Endothelial cell of umbilical vein (primary cell): ENCODE data around the gene MAPKAP1. TPM values are rescaled to one million over a fixed set of nuclear protein-coding genes. Genes with fewer than 3 reads are reported as not detected.

Experiments used
- BruUV-seq: library from RNA; stranded (reverse); fragments of 400-500 nt; replicated peaks from 2 replicates; lab custom pipeline; 2021; lab: Mats Ljungman, UMichigan
- CTCF ChIA-PET: fragments of 300-600, 350-600 bp; sonication (Branson Sonifier 250); formaldehyde crosslinking; loops from one replicate; lab custom pipeline; 2021; ENCODE audit warnings: antibody characterized with exemption, inconsistent platforms; lab: Charles Lee
- POLR2A ChIA-PET: fragments of 300-600, 350-600 bp; sonication (Branson Sonifier 250); formaldehyde crosslinking; loops from one replicate; lab custom pipeline; 2021; ENCODE audit warnings: antibody characterized with exemption, inconsistent platforms; lab: Charles Lee
- DNase-seq: peaks from one replicate; pipeline ENCODE4 v3.0.0-alpha.2; 2011; ENCODE audit warnings: low read depth, low spot score
- FAIRE-seq: peaks from 2 replicates; lab custom pipeline; 2011; peaks lifted over from hg19 to GRCh38; lab: Jason Lieb, UNC
- H2AFZ ChIP-seq: 2 replicates; pipeline ENCODE4 v1.6.0; 2012; ENCODE audit warnings: low read depth, low read length, control low read depth, inconsistent platforms
- H3K27ac ChIP-seq: 2 replicates; pipeline ENCODE4 v1.5.1; 2011; ENCODE audit warnings: low read depth, mild to moderate bottlenecking, control low read depth, low read length, moderate library complexity; ENCODE audit not compliant: insufficient read depth
- H3K27me3 ChIP-seq, 2 experiments: 2 replicates each; pipeline versions ENCODE4 v1.6.0 to v1.6.1; 2011; ENCODE audit warnings: low read length in 2 of 2, mixed read lengths in 1 of 2; ENCODE audit not compliant: control insufficient read depth in 2 of 2, insufficient read depth in 2 of 2
- H3K36me3 ChIP-seq, 2 experiments: 2 replicates in 1 of 2; 3 replicates in 1 of 2; pipeline ENCODE4 v1.5.1; 2011; ENCODE audit warnings: low read length in 2 of 2, mild to moderate bottlenecking in 1 of 2, moderate library complexity in 1 of 2; ENCODE audit not compliant: control insufficient read depth in 2 of 2, insufficient read depth in 2 of 2; ENCODE audit errors: extremely low read depth in 1 of 2
- H3K4me1 ChIP-seq: 3 replicates; pipeline ENCODE4 v1.5.1; 2011; ENCODE audit warnings: mild to moderate bottlenecking, low read length; ENCODE audit not compliant: control insufficient read depth, insufficient read depth; ENCODE audit errors: extremely low read depth
- H3K4me2 ChIP-seq: 2 replicates; pipeline ENCODE4 v1.6.1; 2011; ENCODE audit warnings: low read length, control low read depth, mixed read lengths; ENCODE audit not compliant: insufficient read depth
- H3K4me3 ChIP-seq, 3 experiments: fragments of 200-600 bp in 1 of 3; sonication (generic), shearing (Covaris generic) in 1 of 3; replicated peaks in 1 of 3; 2 replicates each; pipeline ENCODE4 v1.5.1; 2011 to 2016; ENCODE audit warnings: control low read depth in 3 of 3, low read length in 3 of 3, mild to moderate bottlenecking in 2 of 3, inconsistent platforms in 1 of 3, low read depth in 1 of 3, moderate library complexity in 1 of 3; ENCODE audit not compliant: insufficient read depth in 1 of 3
- H3K79me2 ChIP-seq: 2 replicates; pipeline ENCODE4 v1.6.0; 2012; ENCODE audit warnings: low read length, inconsistent platforms; ENCODE audit not compliant: control insufficient read depth, insufficient read depth
- H3K9ac ChIP-seq: replicated peaks from 2 replicates; pipeline ENCODE3; 2011; ENCODE audit warnings: low read length, control low read depth; ENCODE audit not compliant: insufficient read depth; ENCODE audit errors: extremely low read depth
- H3K9me1 ChIP-seq: replicated peaks from 3 replicates; pipeline ENCODE4 v1.6.0; 2011; ENCODE audit warnings: mild to moderate bottlenecking, low read length; ENCODE audit not compliant: control insufficient read depth, insufficient read depth; ENCODE audit errors: extremely low read depth
- H3K9me3 ChIP-seq: replicated peaks from 2 replicates; pipeline ENCODE4 v1.5.1; 2012; ENCODE audit warnings: low read length, inconsistent platforms; ENCODE audit not compliant: control insufficient read depth, insufficient read depth
- H4K20me1 ChIP-seq: replicated peaks from 2 replicates; pipeline ENCODE3; 2011; ENCODE audit warnings: mild to moderate bottlenecking, low read length; ENCODE audit not compliant: control insufficient read depth, insufficient read depth; ENCODE audit errors: extremely low read depth
- CTCF ChIP-seq, 2 donors: IDR thresholded peaks; 1 replicate in 1 of 2; 2 replicates in 1 of 2; pipeline ENCODE4 v1.5.1; 2011; ENCODE audit warnings: low read length in 2 of 2, mild to moderate bottlenecking in 2 of 2, moderate library complexity in 2 of 2, control low read depth in 1 of 2, inconsistent platforms in 1 of 2, low read depth in 1 of 2; ENCODE audit not compliant: insufficient read depth in 1 of 2; ENCODE audit errors: extremely low read depth in 1 of 2
- EZH2 ChIP-seq: IDR thresholded peaks from 2 replicates; pipeline ENCODE4 v1.6.1; 2012; ENCODE audit warnings: borderline replicate concordance, low read depth, mild to moderate bottlenecking, moderate library complexity, low read length, inconsistent platforms; ENCODE audit not compliant: severe bottlenecking
- FOS ChIP-seq: IDR thresholded peaks from 2 replicates; pipeline ENCODE4 v1.6.1; 2011; ENCODE audit warnings: mild to moderate bottlenecking, low read length, moderate library complexity, borderline replicate concordance; ENCODE audit not compliant: insufficient read depth
- GATA2 ChIP-seq: IDR thresholded peaks from 2 replicates; pipeline ENCODE4 v1.7.0; 2011; ENCODE audit warnings: low read depth, mild to moderate bottlenecking, moderate library complexity, mixed read lengths, low read length; ENCODE audit not compliant: insufficient read length, insufficient read depth
- JUN ChIP-seq: IDR thresholded peaks from 2 replicates; pipeline ENCODE4 v1.6.1; 2011; ENCODE audit warnings: borderline replicate concordance, low read depth; ENCODE audit not compliant: insufficient read length, insufficient read depth
- MAX ChIP-seq: IDR thresholded peaks from 2 replicates; pipeline ENCODE4 v1.6.1; 2011; ENCODE audit not compliant: insufficient read depth, insufficient read length
- MYC ChIP-seq: IDR thresholded peaks from one replicate; pipeline ENCODE4 v1.6.1; 2011; ENCODE audit warnings: mild to moderate bottlenecking, low read depth, low read length
- POLR2A ChIP-seq: IDR thresholded peaks from 2 replicates; pipeline ENCODE4 v1.6.1; 2012; ENCODE audit warnings: low read depth, mild to moderate bottlenecking, control low read depth, low read length
- POLR2AphosphoS5 ChIP-seq: IDR thresholded peaks from 2 replicates; pipeline ENCODE4 v1.6.1; 2012; ENCODE audit warnings: low read depth, mild to moderate bottlenecking, control low read depth, low read length, moderate library complexity; ENCODE audit not compliant: insufficient read depth
- dilution Hi-C: fragments of 300-500 bp; cut with MboI; formaldehyde crosslinking; loops from one replicate; pipeline ENCODE4 v1.15.0; 2019; ENCODE audit warnings: low sequenced_read_pairs; ENCODE audit not compliant: extremely low pct_ligation_motif_present
- intact Hi-C: fragments of 100-400 bp; cut with micrococcal nuclease; formaldehyde crosslinking; loops from one replicate; pipeline ENCODE4 v1.10.0; 2022
- polyA plus RNA-seq, 4 experiments: library from polyadenylated mRNA; depleted of rRNA in 3 of 4; stranded (reverse) in 3 of 4; unstranded in 1 of 4; fragments of >200 nt; gene quantifications; 2 replicates each; pipeline versions ENCODE4 v1.2.1 to v1.2.3, GENCODE V29; 2011 to 2012; ENCODE audit warnings: missing spikeins in 1 of 4
- total RNA-seq: library from RNA; stranded (reverse); gene quantifications from 2 replicates; pipeline ENCODE4 v1.2.3, GENCODE V29; 2021

MAPKAP1 gene
- total and polyA plus RNA-seq, 2 donors (not counting 3 experiments of a cell fraction or from before 2014, with no cell fraction given) = 61.9 to 99.1 TPM

- peak overlapping the region in 1 of 3 experiments; percentile 85 for H3K4me3 ChIP-seq
- no peaks in the 10 kb centered on the region for H4K20me1 ChIP-seq
- H3K36me3 ChIP-seq = no peaks in the 10 kb centered on the region
- H3K27ac ChIP-seq = peak overlapping the region; percentile 82
- dilution Hi-C loops = no loop called here
- CTCF ChIA-PET = interaction anchor here (1.3 to 2.8 kb wide), 3 partner anchors 31 to 147 kb away, joined by 4 to 8 read pairs (median 5); no protein-coding TSS in a partner anchor
- no peaks in the 10 kb centered on the region for H3K9me3 ChIP-seq
- TF ChIP-seq POLR2A = no peak
- no peak for TF ChIP-seq FOS
- no peak for TF ChIP-seq GATA2
- TF ChIP-seq EZH2 = no peak
- intact Hi-C loops = loop anchor here (2.0 to 5.0 kb wide), 3 partner anchors 41 to 147 kb away; partner anchors contain the start of gene PBX3
- H3K9ac ChIP-seq = peak overlapping the region; percentile 96
- H3K27me3 ChIP-seq = no peaks in the 10 kb centered on the region
- H2AFZ ChIP-seq = no peak overlapping the region
- BruUV-seq = no TSS peak
- H3K4me2 ChIP-seq = peak overlapping the region; percentile 97
- no peaks in the 10 kb centered on the region for H3K9me1 ChIP-seq
- H3K4me1 ChIP-seq = peaks cover 13% of the 10 kb centered on the region
- POLR2A ChIA-PET = interaction anchor here (1.5 kb wide), 1 partner anchor 39 kb away, joined by 5 read pairs; no protein-coding TSS in a partner anchor
- FAIRE-seq (no peak), DNase-seq (no peak)
- peaks cover 55% of the 10 kb centered on the region for H3K79me2 ChIP-seq
These were observed 1.1 kb downstream of the MAPKAP1 start for GRCh38 chr9:125705893-125706292.

DNA sequence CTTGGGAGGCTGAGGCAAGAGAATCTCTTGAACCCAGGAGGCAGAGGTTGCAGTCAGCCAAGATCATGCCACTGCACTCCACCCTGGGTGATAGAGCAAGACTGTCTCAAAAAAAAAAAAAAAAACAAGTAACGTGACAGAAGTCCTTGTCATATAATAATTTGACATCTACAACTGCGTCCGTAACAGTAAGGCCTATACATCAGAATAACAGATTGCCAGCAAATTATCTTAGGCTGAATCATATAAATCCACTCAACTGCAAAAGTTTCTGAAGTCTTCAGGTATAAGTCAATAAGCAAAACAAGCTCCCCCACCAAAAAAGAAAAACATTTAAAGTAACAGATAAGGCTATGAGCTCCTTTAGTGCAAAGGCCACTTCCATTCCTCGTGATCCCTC, 3.3 kb downstream of the MAPKAP1 start:
- Histone ChIP-seq H3K27ac (no peak overlapping the region), H3K79me2 (peaks cover 76% of the 10 kb centered on the region), H3K36me3 (no peaks in the 10 kb centered on the region), H3K4me3 (no peak overlapping the region), H2AFZ (no peak overlapping the region), H3K4me2 (no peak overlapping the region), H3K4me1 (peaks cover 13% of the 10 kb centered on the region), H3K9ac (no peak overlapping the region), H3K27me3 (no peaks in the 10 kb centered on the region), H4K20me1 (no peaks in the 10 kb centered on the region), H3K9me3 (no peaks in the 10 kb centered on the region), H3K9me1 (no peaks in the 10 kb centered on the region)
- no peak for DNase-seq
- BruUV-seq = no TSS peak
- ChIA-PET CTCF (interaction anchor here (0.7 to 1.3 kb wide), 2 partner anchors 12 to 296 kb away, joined by 4 read pairs; no protein-coding TSS in a partner anchor), POLR2A (no interaction called here)
- FAIRE-seq = no peak
- dilution Hi-C loops = no loop called here
- no peak for TF ChIP-seq POLR2A
- TF ChIP-seq MYC = no peak
- no peak for TF ChIP-seq JUN
- TF ChIP-seq EZH2 = no peak
- TF ChIP-seq FOS = no peak
- no peak for TF ChIP-seq POLR2AphosphoS5
- no peak for TF ChIP-seq MAX
- TF ChIP-seq GATA2 = no peak
- no peak for TF ChIP-seq CTCF (IDR thresholded peaks at IDR 0.05; ENCODE audit: extremely low read depth in 1 of 2, insufficient read depth in 1 of 2, low read depth in 1 of 2, low read length in 2 of 2)
- intact Hi-C loops = no loop called here
